Trophoblast cell (in vitro differentiated cells and primary cell): Measurements from ENCODE around the gene PSMA3.

ENCODE experiments used
- DNase-seq, 2 donors: peaks; one replicate each; pipeline ENCODE4 v3.0.0-alpha.2; 2016
- H2AFZ ChIP-seq: 2 replicates; pipeline ENCODE4 v1.6.1; 2013; ENCODE audit warnings: low read length, moderate library complexity, mild to moderate bottlenecking; ENCODE audit not compliant: insufficient read depth, poor library complexity
- H2AK5ac ChIP-seq: 2 replicates; pipeline ENCODE4 v1.6.1; 2013; ENCODE audit warnings: mild to moderate bottlenecking, low read length
- H2BK120ac ChIP-seq: 2 replicates; pipeline ENCODE4 v1.6.1; 2013; ENCODE audit warnings: low read length, mild to moderate bottlenecking, moderate library complexity; ENCODE audit not compliant: insufficient read depth, poor library complexity
- H2BK12ac ChIP-seq: 2 replicates; pipeline ENCODE4 v1.6.1; 2013; ENCODE audit warnings: mild to moderate bottlenecking, low read length, moderate library complexity
- H2BK5ac ChIP-seq: 2 replicates; pipeline ENCODE4 v1.6.1; 2013; ENCODE audit warnings: low read length, low read depth, moderate library complexity, mild to moderate bottlenecking; ENCODE audit not compliant: poor library complexity
- H3K14ac ChIP-seq: 2 replicates; pipeline ENCODE4 v1.6.1; 2013; ENCODE audit warnings: mild to moderate bottlenecking, low read length
- H3K18ac ChIP-seq: 2 replicates; pipeline ENCODE4 v1.6.1; 2013; ENCODE audit warnings: mild to moderate bottlenecking, low read length
- H3K23ac ChIP-seq: 2 replicates; pipeline ENCODE4 v1.6.1; 2013; ENCODE audit warnings: low read length
- H3K27ac ChIP-seq: 2 replicates; pipeline ENCODE4 v1.5.1; 2013; ENCODE audit warnings: low read depth, mild to moderate bottlenecking, inconsistent platforms, low read length, moderate library complexity
- H3K27me3 ChIP-seq: 2 replicates; pipeline ENCODE4 v1.6.1; 2013; ENCODE audit warnings: inconsistent platforms, mild to moderate bottlenecking, low read length, moderate library complexity; ENCODE audit not compliant: insufficient read depth
- H3K36me3 ChIP-seq, 2 experiments: 1 replicate in 1 of 2; 2 replicates in 1 of 2; pipeline ENCODE4 v1.6.1; 2013; ENCODE audit warnings: low read length in 2 of 2, mild to moderate bottlenecking in 2 of 2, moderate library complexity in 1 of 2; ENCODE audit not compliant: insufficient read depth in 2 of 2, control insufficient read depth in 1 of 2
- H3K4ac ChIP-seq: 2 replicates; pipeline ENCODE4 v1.6.1; 2013; ENCODE audit warnings: low read depth, mild to moderate bottlenecking, low read length, moderate library complexity
- H3K4me1 ChIP-seq, 2 experiments: 1 replicate in 1 of 2; 2 replicates in 1 of 2; pipeline ENCODE4 v1.6.1; 2013; ENCODE audit warnings: low read length in 2 of 2, mild to moderate bottlenecking in 2 of 2, moderate library complexity in 1 of 2; ENCODE audit not compliant: insufficient read depth in 2 of 2, control insufficient read depth in 1 of 2
- H3K4me2 ChIP-seq: 2 replicates; pipeline ENCODE4 v1.6.1; 2013; ENCODE audit warnings: inconsistent platforms, mild to moderate bottlenecking, low read length, moderate library complexity
- H3K4me3 ChIP-seq: 2 replicates; pipeline ENCODE4 v1.5.1; 2013; ENCODE audit warnings: mild to moderate bottlenecking, low read depth, low read length, inconsistent platforms
- H3K79me1 ChIP-seq: one replicate; pipeline ENCODE4 v1.6.1; 2013; ENCODE audit warnings: low read length
- H3K79me2 ChIP-seq: 2 replicates; pipeline ENCODE4 v1.6.1; 2013; ENCODE audit warnings: low read length, mild to moderate bottlenecking; ENCODE audit not compliant: control insufficient read depth, insufficient read depth, poor library complexity
- H3K9ac ChIP-seq: 2 replicates; pipeline ENCODE4 v1.6.1; 2013; ENCODE audit warnings: mild to moderate bottlenecking, low read length
- H3K9me3 ChIP-seq: 2 replicates; pipeline ENCODE4 v1.6.1; 2013; ENCODE audit warnings: low read depth, mild to moderate bottlenecking, control low read depth, inconsistent platforms, low read length; ENCODE audit not compliant: insufficient read depth
- H4K12ac ChIP-seq: 2 replicates; pipeline ENCODE4 v1.6.1; 2013; ENCODE audit warnings: low read depth, mild to moderate bottlenecking, low read length, moderate library complexity
- H4K8ac ChIP-seq: 2 replicates; pipeline ENCODE4 v1.6.1; 2013; ENCODE audit warnings: low read depth, mild to moderate bottlenecking, low read length, moderate library complexity
- H4K91ac ChIP-seq: one replicate; pipeline ENCODE4 v1.6.1; 2013; ENCODE audit warnings: low read depth, mild to moderate bottlenecking, low read length, moderate library complexity
- WGBS: extraction: QIAGEN DNeasy Blood & Tissue Kit; methylation state at CpG from one replicate; pipeline ENCODE4 v1.1.7; 2013; ENCODE audit warnings: missing lambda C conversion rate; ENCODE audit not compliant: insufficient read length, insufficient coverage; ENCODE audit errors: extremely low coverage; 5-methylcytosine and 5-hydroxymethylcytosine counted together

PSMA3 gene

GRCh38 chr14:58285132-58285531 lies 40.5 kb downstream of the PSMA3 start:
- no peak for DNase-seq
- Histone ChIP-seq H3K4me2 (no peak overlapping the region), H4K91ac (no peak overlapping the region), H3K4ac (no peak overlapping the region), H3K4me3 (no peak overlapping the region), H3K4me1 (no peaks in the 10 kb centered on the region), H4K8ac (no peak overlapping the region), H3K79me1 (no peaks in the 10 kb centered on the region), H3K36me3 (peaks cover 11 to 15% of the 10 kb centered on the region in 2 experiments), H2AFZ (no peak overlapping the region), H2BK5ac (no peak overlapping the region), H3K18ac (no peak overlapping the region), H4K12ac (no peak overlapping the region), H3K27ac (no peak overlapping the region), H3K79me2 (no peaks in the 10 kb centered on the region), H2BK120ac (no peak overlapping the region), H3K27me3 (no peaks in the 10 kb centered on the region), H3K9ac (no peak overlapping the region), H3K9me3 (no peaks in the 10 kb centered on the region), H2AK5ac (no peak overlapping the region), H3K14ac (no peak overlapping the region), H2BK12ac (no peak overlapping the region), H3K23ac (no peak overlapping the region)
- WGBS: 100% methylated on average over 1 of the region's 4 CpGs

- Histone ChIP-seq H3K9ac (no peak overlapping the region), H4K12ac (no peak overlapping the region), H4K91ac (no peak overlapping the region), H3K18ac (no peak overlapping the region), H3K14ac (no peak overlapping the region), H2AFZ (no peak overlapping the region), H2BK12ac (no peak overlapping the region), H3K36me3 (peaks cover 17 to 23% of the 10 kb centered on the region in 2 experiments), H3K27me3 (no peaks in the 10 kb centered on the region), H4K8ac (no peak overlapping the region), H3K4me1 (no peaks in the 10 kb centered on the region), H3K27ac (no peak overlapping the region), H3K4me2 (no peak overlapping the region), H3K4ac (no peak overlapping the region), H2BK120ac (no peak overlapping the region), H3K9me3 (no peaks in the 10 kb centered on the region), H3K79me2 (no peaks in the 10 kb centered on the region), H3K23ac (no peak overlapping the region), H3K79me1 (no peaks in the 10 kb centered on the region), H2AK5ac (no peak overlapping the region), H2BK5ac (no peak overlapping the region), H3K4me3 (no peak overlapping the region)
- peak in 1 of 2 donors; percentile 49 for DNase-seq
- no CpG with 5 or more reads among the region's 3 CpGs for WGBS
Observed at GRCh38 chr14:58287607-58288042, 43.0 kb downstream of the PSMA3 start.

- no peak overlapping the region for H2BK12ac ChIP-seq
- peaks cover 17 to 23% of the 10 kb centered on the region in 2 experiments for H3K36me3 ChIP-seq
- H4K8ac ChIP-seq: no peak overlapping the region
- H3K9me3 ChIP-seq: no peaks in the 10 kb centered on the region
- H4K91ac ChIP-seq: no peak overlapping the region
- H2BK120ac ChIP-seq: no peak overlapping the region
- H2AK5ac ChIP-seq: no peak overlapping the region
- no peak overlapping the region for H4K12ac ChIP-seq
- H2BK5ac ChIP-seq: no peak overlapping the region
- H2AFZ ChIP-seq: no peak overlapping the region
- no peak overlapping the region for H3K4ac ChIP-seq
- H3K18ac ChIP-seq: no peak overlapping the region
- DNase-seq: no peak
- no peaks in the 10 kb centered on the region for H3K79me1 ChIP-seq
- WGBS: no CpG with 5 or more reads among the region's 3 CpGs
- H3K14ac ChIP-seq: no peak overlapping the region
- no peak overlapping the region for H3K23ac ChIP-seq
- H3K4me2 ChIP-seq: no peak overlapping the region
- no peak overlapping the region for H3K9ac ChIP-seq
- H3K79me2 ChIP-seq: no peaks in the 10 kb centered on the region
- no peaks in the 10 kb centered on the region for H3K27me3 ChIP-seq
- H3K4me1 ChIP-seq: no peaks in the 10 kb centered on the region
- H3K4me3 ChIP-seq: no peak overlapping the region
- no peak overlapping the region for H3K27ac ChIP-seq
Observed at GRCh38 chr14:58288106-58288792, 43.6 kb downstream of the PSMA3 start.

GRCh38 chr14:58291646-58292045 lies 47.0 kb downstream of the PSMA3 start:
- H3K4ac ChIP-seq: no peak overlapping the region
- H3K79me2 ChIP-seq: peaks cover 4% of the 10 kb centered on the region
- no peak for DNase-seq
- no peak overlapping the region for H2BK5ac ChIP-seq
- H3K23ac ChIP-seq: no peak overlapping the region
- H3K36me3 ChIP-seq: peaks cover 21 to 31% of the 10 kb centered on the region in 2 experiments
- no peaks in the 10 kb centered on the region for H3K27me3 ChIP-seq
- no peak overlapping the region for H3K4me3 ChIP-seq
- H2BK120ac ChIP-seq: no peak overlapping the region
- H3K9me3 ChIP-seq: no peaks in the 10 kb centered on the region
- no peaks in the 10 kb centered on the region for H3K79me1 ChIP-seq
- H3K14ac ChIP-seq: no peak overlapping the region
- H4K12ac ChIP-seq: no peak overlapping the region
- no peak overlapping the region for H4K91ac ChIP-seq
- no peak overlapping the region for H3K18ac ChIP-seq
- no peak overlapping the region for H2AK5ac ChIP-seq
- H2AFZ ChIP-seq: no peak overlapping the region
- H2BK12ac ChIP-seq: no peak overlapping the region
- no CpG with 5 or more reads among the region's 5 CpGs for WGBS
- H3K27ac ChIP-seq: no peak overlapping the region
- H3K4me2 ChIP-seq: no peak overlapping the region
- H3K4me1 ChIP-seq: no peaks in the 10 kb centered on the region
- H3K9ac ChIP-seq: no peak overlapping the region
- H4K8ac ChIP-seq: no peak overlapping the region
